Chondrocyte (in vitro differentiated cells): Measurements from ENCODE around the gene MBD5. TPM values are rescaled to one million over a fixed set of nuclear protein-coding genes. Genes with fewer than 3 reads are reported as not detected.

Source experiments
- DNase-seq: peaks from one replicate; pipeline ENCODE4 v3.0.0; 2021; ENCODE audit warnings: mixed read lengths, low spot score
- H3K27ac Mint-ChIP-seq: one replicate; pipeline ENCODE4 v1.8.0; 2021; ENCODE audit warnings: mild to moderate bottlenecking, moderate library complexity, mixed read lengths; ENCODE audit not compliant: unreplicated experiment
- H3K27me3 Mint-ChIP-seq: 2 replicates; pipeline ENCODE4 v1.8.0; 2021; ENCODE audit warnings: low read depth, mixed read lengths
- H3K36me3 Mint-ChIP-seq: 2 replicates; pipeline ENCODE4 v1.8.0; 2021; ENCODE audit warnings: low read depth, mixed read lengths
- H3K4me1 Mint-ChIP-seq: 2 replicates; pipeline ENCODE4 v1.8.0; 2021; ENCODE audit warnings: low read depth, mild to moderate bottlenecking, mixed read lengths
- H3K4me3 Mint-ChIP-seq: one replicate; pipeline ENCODE4 v1.8.0; 2021; ENCODE audit warnings: mild to moderate bottlenecking, moderate library complexity, mixed read lengths; ENCODE audit not compliant: unreplicated experiment
- H3K9me3 Mint-ChIP-seq: 2 replicates; pipeline ENCODE4 v1.8.0; 2021; ENCODE audit warnings: low read depth, mixed read lengths
- total RNA-seq: library from RNA; stranded (reverse); gene quantifications from 3 replicates; pipeline ENCODE4 v1.2.1, GENCODE V29; 2021
- TF ChIP-seq, protein P1 (sequence below): fragments of 200-600 bp; sonication (generic); IDR thresholded peaks from 2 replicates; pipeline ENCODE4 v1.5.0; 2021; ENCODE audit warnings: antibody characterized with exemption, mild to moderate bottlenecking, moderate library complexity

Gene MBD5
- total RNA-seq, 1 donor from 2014 or later: 31.1 TPM

DNA sequence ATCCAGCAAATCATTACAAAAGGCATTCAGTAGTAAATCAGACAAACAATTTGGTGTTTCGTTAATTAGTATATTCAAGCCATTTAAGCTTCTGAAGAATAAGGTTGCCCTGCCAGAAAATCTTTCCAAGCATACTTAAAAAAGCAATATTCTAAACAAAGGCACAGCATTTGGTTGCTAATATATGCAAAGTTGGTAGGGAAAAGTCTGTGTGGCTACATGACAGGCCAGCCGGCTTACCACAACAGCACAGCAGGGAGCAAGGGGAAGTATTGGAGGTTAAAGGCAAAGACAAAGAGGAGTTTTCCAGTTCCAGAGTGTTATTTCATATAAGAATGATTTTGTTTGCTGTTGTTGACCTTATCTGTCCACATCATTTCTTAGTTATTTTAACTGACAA, 282.3 kb downstream of the MBD5 start:
- TF ChIP-seq, protein P1, sequence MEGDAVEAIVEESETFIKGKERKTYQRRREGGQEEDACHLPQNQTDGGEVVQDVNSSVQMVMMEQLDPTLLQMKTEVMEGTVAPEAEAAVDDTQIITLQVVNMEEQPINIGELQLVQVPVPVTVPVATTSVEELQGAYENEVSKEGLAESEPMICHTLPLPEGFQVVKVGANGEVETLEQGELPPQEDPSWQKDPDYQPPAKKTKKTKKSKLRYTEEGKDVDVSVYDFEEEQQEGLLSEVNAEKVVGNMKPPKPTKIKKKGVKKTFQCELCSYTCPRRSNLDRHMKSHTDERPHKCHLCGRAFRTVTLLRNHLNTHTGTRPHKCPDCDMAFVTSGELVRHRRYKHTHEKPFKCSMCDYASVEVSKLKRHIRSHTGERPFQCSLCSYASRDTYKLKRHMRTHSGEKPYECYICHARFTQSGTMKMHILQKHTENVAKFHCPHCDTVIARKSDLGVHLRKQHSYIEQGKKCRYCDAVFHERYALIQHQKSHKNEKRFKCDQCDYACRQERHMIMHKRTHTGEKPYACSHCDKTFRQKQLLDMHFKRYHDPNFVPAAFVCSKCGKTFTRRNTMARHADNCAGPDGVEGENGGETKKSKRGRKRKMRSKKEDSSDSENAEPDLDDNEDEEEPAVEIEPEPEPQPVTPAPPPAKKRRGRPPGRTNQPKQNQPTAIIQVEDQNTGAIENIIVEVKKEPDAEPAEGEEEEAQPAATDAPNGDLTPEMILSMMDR: no peak
- H3K27me3 Mint-ChIP-seq: no peaks in the 10 kb centered on the region
- H3K36me3 Mint-ChIP-seq: no peaks in the 10 kb centered on the region
- H3K4me1 Mint-ChIP-seq: peaks cover 30% of the 10 kb centered on the region
- H3K27ac Mint-ChIP-seq: no peak overlapping the region
- no peak overlapping the region for H3K4me3 Mint-ChIP-seq
- no peak for DNase-seq
- peaks cover 1% of the 10 kb centered on the region for H3K9me3 Mint-ChIP-seq

DNA sequence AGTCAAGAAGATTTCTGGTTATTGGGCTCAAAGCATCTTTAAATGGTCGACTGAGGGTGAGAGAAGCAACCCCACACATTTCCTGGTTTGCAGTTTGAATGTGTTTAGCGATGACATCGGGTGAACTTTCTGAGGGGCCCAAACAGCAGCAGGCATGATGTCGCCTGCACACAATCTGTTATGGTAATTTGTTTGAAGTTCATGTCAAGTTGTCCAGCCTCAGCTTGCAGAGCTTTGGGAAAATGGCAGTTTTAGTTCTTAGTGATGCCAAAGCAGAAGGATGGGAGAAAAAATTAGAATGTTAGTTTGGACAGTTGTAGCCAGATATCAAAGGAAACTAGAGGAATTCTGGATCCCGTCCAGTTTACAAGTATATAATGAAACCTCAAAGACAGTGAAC, 284.6 kb downstream of the MBD5 start:
- peaks cover 16% of the 10 kb centered on the region for H3K4me1 Mint-ChIP-seq
- no peak overlapping the region for H3K4me3 Mint-ChIP-seq

DNA sequence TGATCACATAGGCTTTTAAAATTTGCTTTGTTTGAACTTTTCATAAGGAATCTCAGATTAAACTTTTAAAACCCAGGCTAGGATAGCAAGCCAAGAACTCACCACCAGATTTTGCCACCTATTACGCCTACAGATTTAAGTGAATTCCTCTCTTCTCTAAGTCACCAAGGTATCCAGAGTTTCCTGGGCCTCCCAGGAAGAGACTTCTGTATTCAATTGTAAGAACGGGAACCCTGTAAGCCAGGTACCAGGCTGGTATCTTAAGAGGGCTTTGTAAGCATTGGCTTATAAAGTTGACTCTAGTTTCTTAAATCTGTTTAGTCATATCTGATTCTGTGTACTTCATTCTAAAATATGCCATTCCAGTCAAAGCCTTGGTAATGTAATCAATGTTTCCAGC, 285.1 kb downstream of the MBD5 start:
- peaks cover 10% of the 10 kb centered on the region for H3K4me1 Mint-ChIP-seq
- H3K9me3 Mint-ChIP-seq: peaks cover 2% of the 10 kb centered on the region
- TF ChIP-seq, protein P1: no peak
- H3K36me3 Mint-ChIP-seq: no peaks in the 10 kb centered on the region
- DNase-seq: no peak
- H3K4me3 Mint-ChIP-seq: no peak overlapping the region
- H3K27me3 Mint-ChIP-seq: no peaks in the 10 kb centered on the region
- no peak overlapping the region for H3K27ac Mint-ChIP-seq

More for the DNA sequence above, 284.6 kb downstream of the MBD5 start:
- Mint-ChIP-seq H3K9me3 (peaks cover 2% of the 10 kb centered on the region), H3K27me3 (no peaks in the 10 kb centered on the region), H3K36me3 (no peaks in the 10 kb centered on the region), H3K27ac (no peak overlapping the region)
- DNase-seq: no peak
- TF ChIP-seq, protein P1: no peak

DNA sequence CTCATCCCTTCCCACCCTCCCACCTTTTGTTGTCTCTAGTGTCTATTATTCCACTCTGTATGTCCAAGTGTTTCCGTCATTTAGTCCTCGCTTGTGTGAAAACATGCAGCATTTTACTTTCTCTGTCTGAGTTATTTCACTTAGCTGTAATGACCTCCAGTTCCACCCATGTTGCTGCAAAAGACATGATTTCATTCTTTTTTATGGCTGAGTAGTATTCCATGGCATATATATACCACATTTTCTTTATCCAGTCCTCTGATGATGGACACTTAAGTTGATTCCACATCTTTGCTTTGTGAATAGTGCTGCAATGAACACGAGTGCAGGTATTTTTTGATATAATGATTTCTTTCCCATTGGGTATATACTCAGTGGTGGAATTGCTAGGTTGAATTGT, 296.7 kb downstream of the MBD5 start:
- Mint-ChIP-seq H3K27me3 (no peaks in the 10 kb centered on the region), H3K27ac (no peak overlapping the region), H3K4me1 (no peaks in the 10 kb centered on the region), H3K36me3 (peaks cover 4% of the 10 kb centered on the region), H3K4me3 (no peak overlapping the region), H3K9me3 (peaks cover 9% of the 10 kb centered on the region)
- TF ChIP-seq, protein P1: no peak
- no peak for DNase-seq

DNA sequence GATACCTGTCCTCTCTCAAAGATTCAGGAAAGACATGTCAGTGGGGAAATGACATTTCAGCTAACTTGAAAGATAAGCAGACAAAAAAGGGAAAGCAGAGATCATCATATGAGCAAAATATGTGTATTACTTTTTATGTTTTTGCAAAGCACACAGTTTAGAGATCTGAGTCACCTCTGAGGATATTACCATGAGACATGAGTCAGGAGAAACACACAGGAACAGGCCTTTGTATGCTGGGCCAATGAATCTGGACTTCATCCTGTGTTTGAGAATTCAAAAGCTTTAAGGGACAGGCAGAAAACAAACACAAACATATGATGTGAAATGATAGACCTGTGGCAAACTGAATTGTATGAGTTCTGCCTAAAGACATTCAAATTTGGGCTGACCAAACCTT, 317.6 kb downstream of the MBD5 start:
- Mint-ChIP-seq H3K27me3 (no peaks in the 10 kb centered on the region), H3K4me3 (no peak overlapping the region), H3K27ac (peak overlapping the region; percentile 41), H3K36me3 (peaks cover 17% of the 10 kb centered on the region), H3K9me3 (peaks cover 12% of the 10 kb centered on the region), H3K4me1 (peaks cover 7% of the 10 kb centered on the region)
- TF ChIP-seq, protein P1: no peak
- DNase-seq: no peak
